Peyer's patch (tissue), 4 donors: ENCODE measurements around the gene NID1. TPM values are rescaled to one million over a fixed set of nuclear protein-coding genes. Genes with fewer than 3 reads are reported as not detected.

Experiments
- DNase-seq, 3 donors: peaks; one replicate each; pipeline ENCODE4 v3.0.0-alpha.2; 2017 to 2019
- H3K27ac ChIP-seq, 4 donors: fragments of 200-600 bp; sonication (generic); one replicate each; pipeline ENCODE4 v1.5.1; 2016 to 2019
- H3K27me3 ChIP-seq, 2 donors: fragments of 200-600 bp; sonication (generic); one replicate each; pipeline ENCODE4 v1.5.1; 2019
- H3K36me3 ChIP-seq, 3 donors: fragments of 200-600 bp; sonication (generic); one replicate each; pipeline ENCODE4 v1.5.1; 2016 to 2019
- H3K4me1 ChIP-seq, 4 donors: fragments of 200-600 bp; sonication (generic); one replicate each; pipeline ENCODE4 v1.5.1; 2016 to 2019
- H3K4me3 ChIP-seq, 4 donors: fragments of 200-600 bp; sonication (generic); 1 replicate in 3 of 4; 2 replicates in 1 of 4; pipeline ENCODE4 v1.5.1; 2016 to 2019; ENCODE audit warnings: mild to moderate bottlenecking in 1 of 4
- H3K9me3 ChIP-seq, 4 donors: fragments of 200-600 bp; sonication (generic); one replicate each; pipeline ENCODE4 v1.5.1; 2016 to 2019; ENCODE audit warnings: mild to moderate bottlenecking in 1 of 4
- CTCF ChIP-seq, 6 experiments: fragments of 450-650 bp in 4 of 6; fragments of 200-600 bp in 2 of 6; sonication (generic) in 1 of 6; IDR thresholded peaks; one replicate each; pipeline ENCODE4 v1.5.1; 2017 to 2019; ENCODE audit warnings: antibody characterized with exemption in 6 of 6, mild to moderate bottlenecking in 3 of 6, moderate library complexity in 1 of 6
- POLR2A ChIP-seq, 2 donors: fragments of 450-650 bp; IDR thresholded peaks; one replicate each; pipeline ENCODE4 v1.5.1; 2017; ENCODE audit warnings: antibody characterized with exemption in 2 of 2, mild to moderate bottlenecking in 2 of 2, moderate library complexity in 2 of 2
- total RNA-seq, 4 donors: library from RNA; depleted of rRNA; stranded (reverse); fragments of >200 nt; gene quantifications; one replicate each; pipeline ENCODE4 v1.1.0, GENCODE V29; 2016

The NID1 gene
- total RNA-seq, 4 donors from 2014 or later: 20.5 to 92.4 (median 62.0) TPM

GRCh38 chr1:235951661-235952060, 113.2 kb downstream of the NID1 start:
- no peak overlapping the region for H3K4me3 ChIP-seq
- no peak overlapping the region for H3K27ac ChIP-seq
- DNase-seq: no peak

GRCh38 chr1:235950318-235950717, 114.6 kb downstream of the NID1 start:
- H3K4me3 ChIP-seq: no peak overlapping the region

More at GRCh38 chr1:235951661-235952060, 113.2 kb downstream of the NID1 start:
- no peaks in the 10 kb centered on the region for H3K27me3 ChIP-seq
- H3K4me1 ChIP-seq: peaks cover 0 to 19% (median 3%) of the 10 kb centered on the region in 4 donors
- H3K9me3 ChIP-seq: no peaks in the 10 kb centered on the region
- H3K36me3 ChIP-seq: no peaks in the 10 kb centered on the region
- TF ChIP-seq CTCF (IDR thresholded peaks at IDR 0.05) (no peak), POLR2A (IDR thresholded peaks at IDR 0.05) (no peak)

GRCh38 chr1:235948774-235949427, 116.0 kb downstream of the NID1 start:
- TF ChIP-seq CTCF (IDR thresholded peaks at IDR 0.05) (no peak), POLR2A (IDR thresholded peaks at IDR 0.05) (no peak)
- H3K4me3 ChIP-seq: no peak overlapping the region
- H3K27me3 ChIP-seq: no peaks in the 10 kb centered on the region
- H3K4me1 ChIP-seq: peaks cover 0 to 9% (median 3%) of the 10 kb centered on the region in 4 donors
- no peak for DNase-seq
- no peaks in the 10 kb centered on the region for H3K9me3 ChIP-seq
- H3K27ac ChIP-seq: no peak overlapping the region
- no peaks in the 10 kb centered on the region for H3K36me3 ChIP-seq

More at GRCh38 chr1:235950318-235950717, 114.6 kb downstream of the NID1 start:
- Histone ChIP-seq H3K27me3 (no peaks in the 10 kb centered on the region), H3K4me1 (peaks cover 0 to 19% (median 3%) of the 10 kb centered on the region in 4 donors), H3K9me3 (no peaks in the 10 kb centered on the region), H3K36me3 (no peaks in the 10 kb centered on the region), H3K27ac (no peak overlapping the region)
- no peak for DNase-seq
- TF ChIP-seq POLR2A (IDR thresholded peaks at IDR 0.05): no peak
- TF ChIP-seq CTCF (IDR thresholded peaks at IDR 0.05): no peak

GRCh38 chr1:235947989-235948388, 116.9 kb downstream of the NID1 start:
- Histone ChIP-seq H3K36me3 (no peaks in the 10 kb centered on the region), H3K27ac (no peak overlapping the region)
- no peak for DNase-seq

GRCh38 chr1:235946571-235946981, 118.3 kb downstream of the NID1 start:
- DNase-seq: no peak
- Histone ChIP-seq H3K36me3 (no peaks in the 10 kb centered on the region), H3K27ac (peak overlapping the region in 2 of 4 donors; percentile 3 to 65), H3K4me1 (no peaks in the 10 kb centered on the region), H3K27me3 (no peaks in the 10 kb centered on the region), H3K4me3 (no peak overlapping the region), H3K9me3 (no peaks in the 10 kb centered on the region)
- TF ChIP-seq CTCF (IDR thresholded peaks at IDR 0.05) (peak in 4 of 6 experiments; percentile 7 to 32 (median 20)), POLR2A (IDR thresholded peaks at IDR 0.05) (no peak)

More at GRCh38 chr1:235947989-235948388, 116.9 kb downstream of the NID1 start:
- Histone ChIP-seq H3K9me3 (no peaks in the 10 kb centered on the region), H3K4me3 (no peak overlapping the region), H3K27me3 (no peaks in the 10 kb centered on the region), H3K4me1 (peaks cover 0 to 3% (median under 1%) of the 10 kb centered on the region in 4 donors)
- TF ChIP-seq POLR2A (IDR thresholded peaks at IDR 0.05) (no peak), CTCF (IDR thresholded peaks at IDR 0.05) (no peak)
